HG03139 (cell line): ENCODE measurements around the gene YBX3.

Source experiments
- ATAC-seq: cut with Tn5 transposase; IDR thresholded peaks from one replicate; pipeline ENCODE4 v1.9.1; 2021; ENCODE audit not compliant: unreplicated experiment

The YBX3 gene

GRCh38 chr12:10722502-10722904, 620 bp downstream of the YBX3 start:
- peak; percentile 45 for ATAC-seq

GRCh38 chr12:10721651-10722501, 1.2 kb downstream of the YBX3 start:
- peak; percentile 30 for ATAC-seq

- no peak for ATAC-seq
Measured at GRCh38 chr12:10720974-10721650, 2.0 kb downstream of the YBX3 start.

- no peak for ATAC-seq
Measured at GRCh38 chr12:10719482-10719881, 3.6 kb downstream of the YBX3 start.

GRCh38 chr12:10718279-10718821, 4.8 kb downstream of the YBX3 start:
- no peak for ATAC-seq

GRCh38 chr12:10717410-10717809, 5.7 kb downstream of the YBX3 start:
- ATAC-seq: no peak

GRCh38 chr12:10716704-10717315, 6.3 kb downstream of the YBX3 start:
- ATAC-seq: no peak

GRCh38 chr12:10716277-10716676, 6.8 kb downstream of the YBX3 start:
- no peak for ATAC-seq

- ATAC-seq: no peak
Measured at GRCh38 chr12:10715491-10715890, 7.6 kb downstream of the YBX3 start.

GRCh38 chr12:10709808-10710207, 13.3 kb downstream of the YBX3 start:
- no peak for ATAC-seq

- no peak for ATAC-seq
Measured at GRCh38 chr12:10708862-10709261, 14.3 kb downstream of the YBX3 start.

GRCh38 chr12:10705655-10706054, 17.5 kb downstream of the YBX3 start:
- no peak for ATAC-seq

GRCh38 chr12:10701843-10702242, 21.3 kb downstream of the YBX3 start:
- no peak for ATAC-seq

GRCh38 chr12:10701131-10701681, 21.9 kb downstream of the YBX3 start:
- ATAC-seq: no peak

GRCh38 chr12:10700581-10700980, 22.5 kb downstream of the YBX3 start:
- ATAC-seq: no peak

- no peak for ATAC-seq
Measured at GRCh38 chr12:10697862-10698261, 25.3 kb downstream of the YBX3 start.

- no peak for ATAC-seq
Measured at GRCh38 chr12:10697156-10697555, 26.0 kb downstream of the YBX3 start.

GRCh38 chr12:10690906-10691305, 32.2 kb downstream of the YBX3 start:
- no peak for ATAC-seq

- no peak for ATAC-seq
Measured at GRCh38 chr12:10689146-10689545, 34.0 kb downstream of the YBX3 start.

GRCh38 chr12:10688042-10688441, 35.1 kb downstream of the YBX3 start:
- no peak for ATAC-seq

GRCh38 chr12:10673659-10674384, 49.3 kb downstream of the YBX3 start, which contains the start of gene STYK1:
Gene STYK1 (minus strand): TSS chr12:10674052. CDS start chr12:10634618, 39,434 bp downstream.
- peak; percentile 62 for ATAC-seq
